K562 (cell line): Measurements from ENCODE around the gene RBPJL. TPM values are rescaled to one million over a fixed set of nuclear protein-coding genes. Genes with fewer than 3 reads are reported as not detected.

Experiments used
- ATF1 ChIP-seq, 2 experiments: fragments of 450-650 bp in 1 of 2; IDR thresholded peaks; 2 replicates each; pipeline ENCODE4 v1.6.1; 2016; ENCODE audit warnings: missing compliant biosample characterization in 1 of 2, missing genetic modification characterization in 1 of 2
- CBFB ChIP-seq: sonication (generic); formaldehyde crosslinking; IDR thresholded peaks from 2 replicates; pipeline ENCODE4 v1.4.0; 2020; ENCODE audit warnings: mild to moderate bottlenecking, missing genetic modification reagents
- KAT2B ChIP-seq: IDR thresholded peaks from one replicate; pipeline ENCODE4 v1.6.1; 2012; ENCODE audit warnings: low read depth, mild to moderate bottlenecking, control low read depth, inconsistent platforms, low read length, moderate library complexity
- MYNN ChIP-seq, 2 experiments: sonication (generic); formaldehyde crosslinking in 1 of 2; IDR thresholded peaks; 2 replicates each; pipeline versions ENCODE4 v1.5.0 to v1.6.1; 2016 to 2020; ENCODE audit warnings: antibody characterized with exemption in 1 of 2, missing genetic modification reagents in 1 of 2
- NELFE ChIP-seq: IDR thresholded peaks from 2 replicates; pipeline ENCODE4 v1.6.1; 2011; ENCODE audit warnings: mild to moderate bottlenecking; ENCODE audit not compliant: insufficient read depth, insufficient read length
- POLR3A ChIP-seq: IDR thresholded peaks from 2 replicates; pipeline ENCODE4 v1.6.1; 2011; ENCODE audit warnings: borderline replicate concordance, mild to moderate bottlenecking, moderate library complexity; ENCODE audit not compliant: insufficient read length, insufficient read depth; ENCODE audit errors: extremely low read depth
- PTBP1 ChIP-seq: fragments of 200-400 bp; formaldehyde crosslinking; IDR thresholded peaks from 2 replicates; pipeline ENCODE4 v1.6.1; 2017; ENCODE audit warnings: low read depth, low read length
- PYGO2 ChIP-seq: fragments of 450-650 bp; IDR thresholded peaks from 2 replicates; pipeline ENCODE4 v1.6.1; 2016; ENCODE audit warnings: mild to moderate bottlenecking, missing genetic modification characterization, moderate library complexity, missing compliant biosample characterization
- RFX1 ChIP-seq: fragments of 450-650 bp; IDR thresholded peaks from 2 replicates; pipeline ENCODE4 v1.6.1; 2016; ENCODE audit warnings: mild to moderate bottlenecking, moderate library complexity
- RNF2 ChIP-seq: sonication (generic); IDR thresholded peaks from 2 replicates; pipeline ENCODE4 v1.6.1; 2016
- SAP30 ChIP-seq: fragments of 200-600 bp; sonication (generic); IDR thresholded peaks from 2 replicates; pipeline ENCODE4 v1.6.1; 2012; ENCODE audit warnings: borderline replicate concordance, low read depth, mild to moderate bottlenecking, moderate library complexity, low read length, control low read depth, inconsistent platforms; ENCODE audit not compliant: insufficient read depth, poor library complexity, severe bottlenecking
- SETDB1 ChIP-seq: IDR thresholded peaks from one replicate; pipeline ENCODE4 v1.6.1; 2012; ENCODE audit warnings: low read length, control low read depth, inconsistent platforms
- TAF9B ChIP-seq: fragments of 450-650 bp; IDR thresholded peaks from 2 replicates; pipeline ENCODE4 v1.6.1; 2018; ENCODE audit warnings: mild to moderate bottlenecking; ENCODE audit not compliant: partially characterized antibody
- ZBTB7A ChIP-seq: IDR thresholded peaks from 2 replicates; pipeline ENCODE4 v1.6.1; 2011; ENCODE audit warnings: low read depth, mild to moderate bottlenecking, low read length, moderate library complexity, borderline replicate concordance; ENCODE audit not compliant: control insufficient read depth
- ZNF232 ChIP-seq: sonication (generic); formaldehyde crosslinking; IDR thresholded peaks from 2 replicates; pipeline ENCODE4 v1.8.0; 2022; ENCODE audit warnings: mild to moderate bottlenecking, missing genetic modification reagents
- ZNF280B ChIP-seq: fragments of 250-450 bp; sonication (Bioruptor Pico); IDR thresholded peaks from 2 replicates; pipeline ENCODE4 v1.5.1; 2021; ENCODE audit warnings: mild to moderate bottlenecking
- polyA plus RNA-seq, 8 experiments: library from polyadenylated mRNA; depleted of rRNA in 4 of 8; stranded (reverse) in 5 of 8; unstranded in 3 of 8; fragments of >200 nt; fragmentation: Nextera tagmentation in 2 of 8; fragmentation: Illumina TruSeq in 1 of 8; extraction: Ambion mirVana in 2 of 8; extraction: Trizol in 1 of 8; gene quantifications; 2 replicates each; pipeline versions ENCODE4 v1.2.1 to v1.2.3, GENCODE V29; 2011 to 2014; ENCODE audit warnings: inconsistent platforms in 1 of 8, missing spikeins in 1 of 8
- total RNA-seq, 7 experiments: library from RNA; depleted of rRNA in 6 of 7; stranded (reverse); fragments of >200 nt in 6 of 7; fragmentation: Illumina TruSeq in 2 of 7; extraction: Trizol in 2 of 7; gene quantifications; 2 replicates each; pipeline versions ENCODE4 v1.2.1 to v1.2.3, GENCODE V29; 2011 to 2021; ENCODE audit warnings: low replicate concordance in 1 of 7
- TF ChIP-seq, protein P1 (sequence below): fragments of 450-650 bp; IDR thresholded peaks from 2 replicates; pipeline ENCODE4 v1.6.1; 2018; ENCODE audit warnings: mild to moderate bottlenecking, low read depth; ENCODE audit not compliant: partially characterized antibody
- TF ChIP-seq, protein P2 (sequence below): fragments of 250-450 bp; sonication (Bioruptor Pico); IDR thresholded peaks from 2 replicates; pipeline ENCODE4 v1.5.0; 2022; ENCODE audit warnings: mild to moderate bottlenecking

The RBPJL gene
- total and polyA plus RNA-seq, 9 of the 15 experiments (the other 6 are each of a cell fraction or from before 2014, with no cell fraction given), result not detected

GRCh38 chr20:45362804-45363610, 56.4 kb downstream of the RBPJL start, which contains the start of gene SYS1 (continued):
- TF ChIP-seq TAF9B (peak; percentile 74), SETDB1 (no peak), POLR3A (no peak), ATF1 (CRISPR knock-in tag; IDR thresholded peaks at IDR 0.05) (no peak), ATF1 (tag; IDR thresholded peaks at IDR 0.05) (peak; percentile 92), PYGO2 (no peak), RNF2 (peak; percentile 74; the same call in 1 of the 2 replicates), MYNN (IDR thresholded peaks at IDR 0.05) (no peak), MYNN (CRISPR knock-in tag; IDR thresholded peaks at IDR 0.05) (no peak), SAP30 (peak; percentile 95), ZNF232 (no peak), CBFB (CRISPR knock-in tag) (no peak), ZNF280B (CRISPR knock-in tag) (no peak), KAT2B (no peak), ZBTB7A (0 out of 2 replicates have a peak, but pooled peaks have one; percentile 54), RFX1 (peak; percentile 99), PTBP1 (no peak), NELFE (no peak)
- TF ChIP-seq, protein P1, sequence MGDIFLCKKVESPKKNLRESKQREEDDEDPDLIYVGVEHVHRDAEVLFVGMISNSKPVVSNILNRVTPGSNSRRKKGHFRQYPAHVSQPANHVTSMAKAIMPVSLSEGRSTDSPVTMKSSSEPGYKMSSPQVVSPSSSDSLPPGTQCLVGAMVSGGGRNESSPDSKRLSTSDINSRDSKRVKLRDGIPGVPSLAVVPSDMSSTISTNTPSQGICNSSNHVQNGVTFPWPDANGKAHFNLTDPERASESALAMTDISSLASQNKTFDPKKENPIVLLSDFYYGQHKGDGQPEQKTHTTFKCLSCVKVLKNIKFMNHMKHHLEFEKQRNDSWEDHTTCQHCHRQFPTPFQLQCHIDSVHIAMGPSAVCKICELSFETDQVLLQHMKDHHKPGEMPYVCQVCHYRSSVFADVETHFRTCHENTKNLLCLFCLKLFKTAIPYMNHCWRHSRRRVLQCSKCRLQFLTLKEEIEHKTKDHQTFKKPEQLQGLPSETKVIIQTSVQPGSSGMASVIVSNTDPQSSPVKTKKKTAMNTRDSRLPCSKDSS, result no peak
- TF ChIP-seq, protein P2, sequence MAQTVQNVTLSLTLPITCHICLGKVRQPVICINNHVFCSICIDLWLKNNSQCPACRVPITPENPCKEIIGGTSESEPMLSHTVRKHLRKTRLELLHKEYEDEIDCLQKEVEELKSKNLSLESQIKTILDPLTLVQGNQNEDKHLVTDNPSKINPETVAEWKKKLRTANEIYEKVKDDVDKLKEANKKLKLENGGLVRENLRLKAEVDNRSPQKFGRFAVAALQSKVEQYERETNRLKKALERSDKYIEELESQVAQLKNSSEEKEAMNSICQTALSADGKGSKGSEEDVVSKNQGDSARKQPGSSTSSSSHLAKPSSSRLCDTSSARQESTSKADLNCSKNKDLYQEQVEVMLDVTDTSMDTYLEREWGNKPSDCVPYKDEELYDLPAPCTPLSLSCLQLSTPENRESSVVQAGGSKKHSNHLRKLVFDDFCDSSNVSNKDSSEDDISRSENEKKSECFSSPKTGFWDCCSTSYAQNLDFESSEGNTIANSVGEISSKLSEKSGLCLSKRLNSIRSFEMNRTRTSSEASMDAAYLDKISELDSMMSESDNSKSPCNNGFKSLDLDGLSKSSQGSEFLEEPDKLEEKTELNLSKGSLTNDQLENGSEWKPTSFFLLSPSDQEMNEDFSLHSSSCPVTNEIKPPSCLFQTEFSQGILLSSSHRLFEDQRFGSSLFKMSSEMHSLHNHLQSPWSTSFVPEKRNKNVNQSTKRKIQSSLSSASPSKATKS (CRISPR knock-in tag), result no peak
